Stimulated activated naive B cell treated with anti-CD40 and anti-IgM and Interleukin-4, amounts not matched to agents 10 μg/mL and 1 μg/mL and 100 μg/mL, for 72 hours (primary cell): ENCODE results near the gene C3orf22.
"Not testable (repeated sequence)": the region's sequence is repeated elsewhere in the genome, so short reads cannot be mapped to it uniquely, and the experiment has no call there.

Experiments used
- ATAC-seq, 2 donors: fragments of 150-1000 bp; cut with Tn5 transposase; replicated peaks; 2 replicates each; pipeline ENCODE4 v1.10.0; 2021; ENCODE audit warnings: moderate library complexity in 1 of 2
- DNase-seq: peaks from one replicate; pipeline ENCODE4 v3.0.0; 2021
- H3K27ac Mint-ChIP-seq: one replicate; pipeline ENCODE4 v1.8.0; 2022; ENCODE audit warnings: mild to moderate bottlenecking, mixed read lengths
- H3K27me3 Mint-ChIP-seq, 2 donors: one replicate each; pipeline ENCODE4 v1.8.0; 2022; ENCODE audit warnings: mixed read lengths in 2 of 2
- H3K36me3 Mint-ChIP-seq, 2 donors: one replicate each; pipeline ENCODE4 v1.8.0; 2022; ENCODE audit warnings: mixed read lengths in 2 of 2, mild to moderate bottlenecking in 1 of 2
- H3K4me1 Mint-ChIP-seq, 2 donors: one replicate each; pipeline ENCODE4 v1.8.0; 2022; ENCODE audit warnings: mixed read lengths in 2 of 2, mild to moderate bottlenecking in 1 of 2
- H3K4me3 Mint-ChIP-seq, 2 donors: one replicate each; pipeline ENCODE4 v1.8.0; 2022; ENCODE audit warnings: mild to moderate bottlenecking in 2 of 2, mixed read lengths in 2 of 2, moderate library complexity in 1 of 2
- H3K9me3 Mint-ChIP-seq, 2 donors: one replicate each; pipeline ENCODE4 v1.8.0; 2022; ENCODE audit warnings: mixed read lengths in 2 of 2, mild to moderate bottlenecking in 1 of 2

C3orf22 gene

GRCh38 chr3:126558336-126559071, at the start of gene C3orf22:
Gene C3orf22 (minus strand): TSS chr3:126558932. CDS start chr3:126553390, 5,542 bp downstream.
- Mint-ChIP-seq H3K9me3 (peaks cover 7 to 16% of the 10 kb centered on the region in 2 donors), H3K4me3 (no peak within 1 kb of the TSS), H3K36me3 (no peaks in the 10 kb centered on the region), H3K27ac (no peak within 1 kb of the TSS), H3K4me1 (no peaks in the 10 kb centered on the region), H3K27me3 (peaks cover 0 to 15% of the 10 kb centered on the region in 2 donors)
- ATAC-seq (no peak), DNase-seq (no peak)

GRCh38 chr3:126607214-126607908, 48.6 kb upstream of the C3orf22 start:
- no peak for DNase-seq
- Mint-ChIP-seq H3K27ac (no peak overlapping the region), H3K4me3 (no peak overlapping the region), H3K4me1 (no peaks in the 10 kb centered on the region), H3K36me3 (peaks cover 0 to 3% of the 10 kb centered on the region in 2 donors), H3K27me3 (no peaks in the 10 kb centered on the region), H3K9me3 (no peaks in the 10 kb centered on the region)
- no peak for ATAC-seq

- Mint-ChIP-seq H3K4me1 (no peaks in the 10 kb centered on the region), H3K9me3 (no peaks in the 10 kb centered on the region), H3K27me3 (no peaks in the 10 kb centered on the region), H3K36me3 (peaks cover 0 to 3% of the 10 kb centered on the region in 2 donors), H3K27ac (no peak overlapping the region), H3K4me3 (no peak overlapping the region)
- ATAC-seq (no peak), DNase-seq (no peak)
These were observed 47.3 kb upstream of the C3orf22 start for GRCh38 chr3:126606001-126606400.

GRCh38 chr3:126604691-126605090, 46.0 kb upstream of the C3orf22 start:
- ATAC-seq (no peak), DNase-seq (no peak)
- Mint-ChIP-seq H3K27me3 (no peaks in the 10 kb centered on the region), H3K9me3 (no peaks in the 10 kb centered on the region), H3K36me3 (peaks cover 0 to 3% of the 10 kb centered on the region in 2 donors), H3K4me1 (no peaks in the 10 kb centered on the region), H3K27ac (no peak overlapping the region), H3K4me3 (no peak overlapping the region)

- peaks cover 0 to 3% of the 10 kb centered on the region in 2 donors for H3K36me3 Mint-ChIP-seq
- DNase-seq (no peak), ATAC-seq (no peak)
- H3K9me3 Mint-ChIP-seq = peaks cover 0 to 4% of the 10 kb centered on the region in 2 donors
- H3K27me3 Mint-ChIP-seq = peaks cover 0 to 6% of the 10 kb centered on the region in 2 donors
- H3K4me1 Mint-ChIP-seq = no peaks in the 10 kb centered on the region
- H3K27ac Mint-ChIP-seq = no peak overlapping the region
- H3K4me3 Mint-ChIP-seq = no peak overlapping the region
These were observed 40.4 kb upstream of the C3orf22 start for GRCh38 chr3:126599101-126599500.

- H3K27ac Mint-ChIP-seq, ATAC-seq, H3K9me3 Mint-ChIP-seq, H3K4me1 Mint-ChIP-seq, H3K36me3 Mint-ChIP-seq, H3K4me3 Mint-ChIP-seq, DNase-seq: not testable (repeated sequence)
- peaks cover 12% of the 10 kb centered on the region in 2 donors for H3K27me3 Mint-ChIP-seq
These were observed 36.7 kb upstream of the C3orf22 start for GRCh38 chr3:126595479-126595878.

GRCh38 chr3:126591515-126591914, 32.8 kb upstream of the C3orf22 start:
- Mint-ChIP-seq H3K27me3 (peaks cover 6 to 14% of the 10 kb centered on the region in 2 donors), H3K9me3 (peaks cover 3 to 11% of the 10 kb centered on the region in 2 donors)
- DNase-seq, ATAC-seq, H3K4me3 Mint-ChIP-seq, H3K36me3 Mint-ChIP-seq, H3K27ac Mint-ChIP-seq, H3K4me1 Mint-ChIP-seq: not testable (repeated sequence)

GRCh38 chr3:126582311-126582710, 23.6 kb upstream of the C3orf22 start:
- no peak overlapping the region for H3K27ac Mint-ChIP-seq
- H3K4me3 Mint-ChIP-seq = no peak overlapping the region
- peaks cover 5 to 6% of the 10 kb centered on the region in 2 donors for H3K27me3 Mint-ChIP-seq
- H3K4me1 Mint-ChIP-seq = peaks cover under 1 to 2% of the 10 kb centered on the region in 2 donors
- H3K9me3 Mint-ChIP-seq = peaks cover 0 to 4% of the 10 kb centered on the region in 2 donors
- no peaks in the 10 kb centered on the region for H3K36me3 Mint-ChIP-seq
- ATAC-seq (no peak), DNase-seq (no peak)

- H3K36me3 Mint-ChIP-seq = no peaks in the 10 kb centered on the region
- H3K9me3 Mint-ChIP-seq = no peaks in the 10 kb centered on the region
- DNase-seq (no peak), ATAC-seq (no peak)
- peaks cover 2 to 6% of the 10 kb centered on the region in 2 donors for H3K4me1 Mint-ChIP-seq
- no peak overlapping the region for H3K27ac Mint-ChIP-seq
- peaks cover 6 to 8% of the 10 kb centered on the region in 2 donors for H3K27me3 Mint-ChIP-seq
- H3K4me3 Mint-ChIP-seq = no peak overlapping the region
These were observed 22.8 kb upstream of the C3orf22 start for GRCh38 chr3:126581569-126581968.

GRCh38 chr3:126580746-126581145, 22.0 kb upstream of the C3orf22 start:
- Mint-ChIP-seq H3K4me1 (peaks cover 2 to 6% of the 10 kb centered on the region in 2 donors), H3K4me3 (no peak overlapping the region), H3K9me3 (no peaks in the 10 kb centered on the region), H3K27ac (no peak overlapping the region), H3K36me3 (no peaks in the 10 kb centered on the region), H3K27me3 (peaks cover 6 to 8% of the 10 kb centered on the region in 2 donors)
- no peak for ATAC-seq
- DNase-seq = no peak

- ATAC-seq = no peak
- Mint-ChIP-seq H3K4me3 (no peak overlapping the region), H3K36me3 (no peaks in the 10 kb centered on the region), H3K27me3 (peaks cover 6 to 8% of the 10 kb centered on the region in 2 donors), H3K27ac (no peak overlapping the region), H3K4me1 (peaks cover 2 to 6% of the 10 kb centered on the region in 2 donors), H3K9me3 (no peaks in the 10 kb centered on the region)
- no peak for DNase-seq
These were observed 20.0 kb upstream of the C3orf22 start for GRCh38 chr3:126578702-126579101.

GRCh38 chr3:126577261-126577660, 18.5 kb upstream of the C3orf22 start:
- DNase-seq = no peak
- peaks cover 2 to 6% of the 10 kb centered on the region in 2 donors for H3K4me1 Mint-ChIP-seq
- peaks cover 6 to 8% of the 10 kb centered on the region in 2 donors for H3K27me3 Mint-ChIP-seq
- no peak for ATAC-seq
- H3K36me3 Mint-ChIP-seq = no peaks in the 10 kb centered on the region
- H3K4me3 Mint-ChIP-seq = no peak overlapping the region
- H3K27ac Mint-ChIP-seq = no peak overlapping the region
- no peaks in the 10 kb centered on the region for H3K9me3 Mint-ChIP-seq

GRCh38 chr3:126573492-126574117, 14.9 kb upstream of the C3orf22 start:
- no peak overlapping the region for H3K27ac Mint-ChIP-seq
- no peak for DNase-seq
- no peaks in the 10 kb centered on the region for H3K9me3 Mint-ChIP-seq

GRCh38 chr3:126571078-126571477, 12.3 kb upstream of the C3orf22 start:
- ATAC-seq = no peak
- DNase-seq = no peak
- Mint-ChIP-seq H3K9me3 (no peaks in the 10 kb centered on the region), H3K4me1 (no peaks in the 10 kb centered on the region), H3K36me3 (no peaks in the 10 kb centered on the region), H3K27ac (no peak overlapping the region), H3K4me3 (no peak overlapping the region), H3K27me3 (no peaks in the 10 kb centered on the region)

More at GRCh38 chr3:126573492-126574117, 14.9 kb upstream of the C3orf22 start:
- Mint-ChIP-seq H3K27me3 (peaks cover 0 to 8% of the 10 kb centered on the region in 2 donors), H3K4me1 (peaks cover 2 to 6% of the 10 kb centered on the region in 2 donors), H3K4me3 (no peak overlapping the region), H3K36me3 (no peaks in the 10 kb centered on the region)
- ATAC-seq = no peak
